ENCODE measurements around the gene SDK2.
"Not testable (repeated sequence)": the region's sequence is repeated elsewhere in the genome, so short reads cannot be mapped to it uniquely, and the experiment has no call there.

SDK2 gene

DNA sequence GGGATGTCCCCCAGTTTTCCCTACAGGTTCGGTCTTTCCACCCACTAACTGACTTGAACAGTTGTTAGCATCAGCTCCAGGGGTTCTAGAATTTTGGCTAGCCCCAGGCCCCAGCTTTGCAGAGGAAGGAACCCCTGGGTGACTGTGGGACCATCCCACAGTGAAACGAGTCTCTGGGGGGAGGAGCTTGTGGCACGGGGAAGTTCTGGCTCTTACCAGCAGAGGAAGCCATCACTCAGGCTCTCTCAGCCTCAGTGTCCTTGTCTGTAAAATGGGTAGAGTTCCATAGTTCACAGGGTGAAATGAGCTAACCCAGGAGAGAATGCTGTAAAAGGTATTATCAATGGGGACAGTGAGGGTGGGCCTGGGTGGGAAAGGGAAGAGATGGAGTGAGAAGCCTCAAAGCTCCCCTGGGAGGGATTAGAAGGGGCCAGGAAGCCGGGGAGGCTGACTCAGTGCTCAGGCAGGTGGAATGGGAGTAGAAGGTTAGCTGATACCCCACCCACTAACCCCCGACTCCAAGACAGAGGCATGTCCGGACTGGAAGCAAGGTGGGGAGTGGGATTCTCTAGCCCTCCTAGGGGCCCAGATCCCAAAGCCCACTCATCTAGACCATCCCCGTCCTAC is 301.6 kb downstream of the SDK2 start:
- Mint-ChIP-seq H3K27ac (no peak overlapping the region), H3K27me3 (no peaks in the 10 kb centered on the region), H3K4me1 (no peaks in the 10 kb centered on the region), H3K36me3 (no peaks in the 10 kb centered on the region), H3K9me3 (no peaks in the 10 kb centered on the region), H3K4me3 (no peak overlapping the region)

DNA sequence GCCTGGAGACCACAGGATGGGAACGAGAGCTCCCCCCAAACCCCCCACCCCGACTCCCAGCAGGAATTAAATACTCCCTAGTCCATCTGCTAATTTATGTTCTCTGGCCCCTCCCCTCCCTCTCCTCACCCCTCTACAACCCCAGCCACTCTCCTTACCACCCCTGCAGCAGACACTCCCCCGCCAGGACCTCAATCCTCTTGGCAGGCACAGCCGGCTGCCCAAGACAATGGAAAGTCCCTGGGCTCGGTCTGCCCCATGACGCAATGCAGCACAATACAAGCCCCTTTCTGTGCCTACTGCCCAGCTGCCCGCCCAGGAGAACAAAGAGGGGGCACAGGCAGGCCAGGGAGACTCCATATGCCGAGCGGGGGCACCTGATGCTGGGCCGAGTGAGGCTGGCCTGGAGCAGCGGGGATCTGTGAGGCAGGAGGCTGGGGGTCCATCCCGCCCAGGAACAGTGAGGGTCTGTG is 302.2 kb downstream of the SDK2 start:
- H3K36me3 Mint-ChIP-seq, result no peaks in the 10 kb centered on the region
- H3K9me3 Mint-ChIP-seq, result no peaks in the 10 kb centered on the region
- no peaks in the 10 kb centered on the region for H3K27me3 Mint-ChIP-seq
- no peaks in the 10 kb centered on the region for H3K4me1 Mint-ChIP-seq
- H3K4me3 Mint-ChIP-seq, result no peak overlapping the region
- no peak overlapping the region for H3K27ac Mint-ChIP-seq

GRCh38 chr17:73341350-73342049 is 302.7 kb downstream of the SDK2 start:
- Mint-ChIP-seq H3K36me3 (no peaks in the 10 kb centered on the region), H3K4me3 (no peak overlapping the region), H3K4me1 (no peaks in the 10 kb centered on the region), H3K27ac (no peak overlapping the region), H3K27me3 (no peaks in the 10 kb centered on the region), H3K9me3 (no peaks in the 10 kb centered on the region)

DNA sequence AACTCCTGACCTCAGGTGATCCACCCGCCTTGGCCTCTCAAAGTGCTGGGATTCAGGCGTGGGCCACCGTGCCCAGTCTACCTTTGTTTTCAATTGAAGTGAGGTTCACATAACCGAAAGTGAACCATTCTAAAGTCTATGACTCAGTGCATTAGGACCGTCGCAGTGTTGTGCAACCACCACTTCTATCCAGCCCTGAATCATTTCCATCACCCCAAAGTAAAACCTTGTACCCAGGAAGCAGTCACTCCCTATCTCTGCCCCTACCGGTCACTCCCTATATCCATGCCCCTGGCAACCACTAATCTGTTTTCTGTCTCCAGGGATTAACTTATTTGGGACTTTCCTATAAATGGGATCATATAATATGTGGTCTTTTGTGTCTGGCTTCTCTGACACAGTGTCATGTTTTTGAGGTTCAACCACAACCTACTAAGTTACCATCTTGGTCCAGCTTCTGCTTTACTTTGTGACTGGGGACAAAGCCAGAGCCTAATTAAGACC is 304.1 kb downstream of the SDK2 start:
- H3K27ac Mint-ChIP-seq, result no peak overlapping the region

DNA sequence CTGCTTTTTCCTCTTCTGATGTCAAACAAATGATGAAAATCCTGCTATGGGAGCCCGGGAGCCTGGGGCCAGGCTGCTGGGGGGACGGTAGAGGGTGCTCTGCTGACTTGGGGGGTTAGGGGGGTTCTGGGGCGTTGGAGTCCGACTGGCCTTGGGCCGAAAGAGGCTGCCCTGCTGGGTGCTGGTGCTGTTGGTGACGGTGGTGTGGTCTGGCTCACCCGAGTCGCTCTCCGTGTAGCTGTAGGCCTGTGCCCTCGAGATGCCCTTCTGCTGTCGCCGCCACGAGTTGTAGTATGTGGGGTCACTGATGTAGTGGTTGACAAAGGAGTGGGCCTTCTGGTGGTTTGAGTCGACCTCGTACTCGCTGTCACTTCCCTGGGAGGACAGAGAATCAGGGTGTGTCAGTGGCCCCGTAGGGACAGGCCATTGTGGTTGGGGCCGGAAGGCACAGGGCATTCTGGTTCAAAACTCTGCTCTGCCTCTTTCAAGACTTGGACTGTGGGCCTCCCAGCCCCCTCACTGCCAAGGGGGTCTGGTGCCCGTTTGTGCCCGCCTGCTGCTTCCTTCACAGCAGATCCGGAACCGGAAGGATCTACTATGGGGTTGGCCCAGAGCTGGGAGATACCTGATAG is 305.6 kb downstream of the SDK2 start:
- Mint-ChIP-seq H3K4me3 (no peak overlapping the region), H3K27me3 (no peaks in the 10 kb centered on the region), H3K36me3 (no peaks in the 10 kb centered on the region), H3K4me1 (no peaks in the 10 kb centered on the region), H3K27ac (no peak overlapping the region), H3K9me3 (no peaks in the 10 kb centered on the region)

More for the DNA sequence above, 304.1 kb downstream of the SDK2 start:
- Mint-ChIP-seq H3K9me3 (no peaks in the 10 kb centered on the region), H3K36me3 (no peaks in the 10 kb centered on the region), H3K4me1 (no peaks in the 10 kb centered on the region), H3K4me3 (no peak overlapping the region), H3K27me3 (no peaks in the 10 kb centered on the region)

DNA sequence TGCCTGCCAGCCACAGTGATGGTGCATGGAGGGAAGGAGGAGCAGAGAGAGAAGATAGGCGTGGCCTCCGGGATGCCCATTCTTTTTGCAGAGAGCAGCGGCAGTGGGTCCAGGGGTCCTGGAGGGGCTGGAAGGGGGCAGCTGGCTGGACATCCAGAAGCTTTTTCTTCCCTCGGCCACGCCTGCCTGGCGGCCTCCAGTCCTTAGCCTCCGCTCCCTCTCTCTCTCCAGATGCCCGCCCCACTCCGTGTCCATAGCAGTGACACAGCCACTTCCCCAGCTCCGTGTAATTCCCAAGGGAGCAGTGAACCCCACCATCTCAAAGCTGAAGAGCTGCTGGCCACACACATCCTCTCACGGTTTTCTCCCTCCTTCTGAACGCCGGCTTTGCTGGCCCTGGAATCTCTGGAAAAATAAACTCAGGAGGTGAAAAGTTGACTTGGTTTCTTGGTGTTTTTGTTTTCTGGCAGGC is 306.2 kb downstream of the SDK2 start:
- Mint-ChIP-seq H3K9me3 (no peaks in the 10 kb centered on the region), H3K27me3 (no peaks in the 10 kb centered on the region), H3K4me1 (no peaks in the 10 kb centered on the region), H3K27ac (no peak overlapping the region), H3K36me3 (no peaks in the 10 kb centered on the region), H3K4me3 (no peak overlapping the region)

- H3K27me3 Mint-ChIP-seq, result no peaks in the 10 kb centered on the region
- no peaks in the 10 kb centered on the region for H3K9me3 Mint-ChIP-seq
- no peaks in the 10 kb centered on the region for H3K36me3 Mint-ChIP-seq
- H3K4me1 Mint-ChIP-seq, result no peaks in the 10 kb centered on the region
- H3K27ac Mint-ChIP-seq, result no peak overlapping the region
- H3K4me3 Mint-ChIP-seq, result no peak overlapping the region
Observed at GRCh38 chr17:73337330-73337710, 306.9 kb downstream of the SDK2 start.

DNA sequence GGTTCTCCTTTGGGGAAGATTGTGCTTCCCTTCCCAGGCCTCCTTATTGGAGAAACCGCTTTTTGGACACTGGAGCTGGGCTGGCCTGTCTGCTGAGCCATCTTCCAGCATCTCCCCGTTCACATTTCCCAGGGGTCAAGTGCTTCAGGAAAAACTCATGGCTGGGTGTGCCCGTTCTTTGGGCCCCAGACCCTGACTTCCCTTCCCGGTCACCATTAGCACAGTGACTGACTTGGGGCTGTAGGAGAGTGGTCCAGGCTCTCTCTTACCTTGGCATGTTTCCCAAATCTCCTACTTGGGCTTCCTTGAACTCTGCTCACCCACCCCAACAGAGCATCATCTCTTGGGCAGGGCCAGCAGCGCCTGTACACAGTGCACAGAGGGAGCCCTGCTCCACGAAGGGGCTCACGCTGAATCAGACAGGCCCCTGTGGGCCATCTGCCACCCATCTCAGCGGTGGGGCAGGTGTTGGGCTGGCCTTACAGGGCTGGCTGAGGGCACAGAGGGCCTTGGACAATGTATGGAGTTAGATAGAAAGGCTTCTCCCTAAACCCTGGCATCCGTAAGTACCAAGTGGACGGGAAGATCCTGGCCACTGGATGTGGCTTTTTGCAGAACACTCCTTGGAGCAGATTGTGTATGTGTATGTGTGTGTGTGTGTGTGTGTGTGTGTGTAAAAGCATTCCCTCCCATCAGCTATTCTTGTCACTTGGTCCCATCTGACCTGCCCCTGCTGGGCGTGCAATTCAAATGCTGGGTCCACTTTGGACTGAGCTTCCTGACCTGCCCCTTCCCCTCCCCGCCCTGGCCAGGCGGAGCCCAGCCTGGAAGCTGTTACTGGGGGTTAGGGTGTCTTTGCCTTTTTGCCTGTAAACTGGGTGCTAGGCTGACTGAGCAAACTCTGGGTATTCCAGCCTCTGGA is 307.6 kb downstream of the SDK2 start:
- Mint-ChIP-seq H3K4me3 (no peak overlapping the region), H3K4me1 (no peaks in the 10 kb centered on the region), H3K9me3 (no peaks in the 10 kb centered on the region), H3K36me3 (no peaks in the 10 kb centered on the region), H3K27ac (no peak overlapping the region), H3K27me3 (no peaks in the 10 kb centered on the region)

- Mint-ChIP-seq H3K27ac (no peak overlapping the region), H3K9me3 (no peaks in the 10 kb centered on the region), H3K27me3 (no peaks in the 10 kb centered on the region), H3K36me3 (no peaks in the 10 kb centered on the region), H3K4me1 (no peaks in the 10 kb centered on the region), H3K4me3 (no peak overlapping the region)
Observed at GRCh38 chr17:73335591-73336407, 308.4 kb downstream of the SDK2 start.

GRCh38 chr17:73334771-73335513 is 309.3 kb downstream of the SDK2 start:
- no peaks in the 10 kb centered on the region for H3K9me3 Mint-ChIP-seq
- no peaks in the 10 kb centered on the region for H3K4me1 Mint-ChIP-seq
- H3K27ac Mint-ChIP-seq, result no peak overlapping the region
- H3K27me3 Mint-ChIP-seq, result no peaks in the 10 kb centered on the region
- no peaks in the 10 kb centered on the region for H3K36me3 Mint-ChIP-seq
- no peak overlapping the region for H3K4me3 Mint-ChIP-seq

DNA sequence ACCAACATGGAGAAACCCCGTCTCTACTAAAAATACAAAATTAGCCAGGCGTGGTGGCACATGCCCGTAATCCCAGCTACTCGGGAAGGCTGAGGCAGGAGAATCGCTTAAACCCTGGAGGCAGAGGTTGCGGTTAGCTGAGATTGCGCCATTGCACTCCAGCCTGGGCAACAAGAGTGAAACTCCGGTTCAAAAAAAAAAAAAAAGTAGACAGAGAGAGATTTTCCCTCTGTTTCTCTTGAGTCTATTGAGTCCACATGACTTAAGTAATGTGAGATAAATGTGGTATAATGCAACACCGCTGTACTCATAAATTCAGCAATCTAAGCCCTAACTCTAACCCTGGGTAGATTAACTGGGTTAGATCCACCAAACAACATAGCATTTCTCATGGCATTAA is 310.8 kb downstream of the SDK2 start:
- H3K4me1 Mint-ChIP-seq, H3K27ac Mint-ChIP-seq, H3K27me3 Mint-ChIP-seq, H3K9me3 Mint-ChIP-seq, H3K4me3 Mint-ChIP-seq, H3K36me3 Mint-ChIP-seq: not testable (repeated sequence)

DNA sequence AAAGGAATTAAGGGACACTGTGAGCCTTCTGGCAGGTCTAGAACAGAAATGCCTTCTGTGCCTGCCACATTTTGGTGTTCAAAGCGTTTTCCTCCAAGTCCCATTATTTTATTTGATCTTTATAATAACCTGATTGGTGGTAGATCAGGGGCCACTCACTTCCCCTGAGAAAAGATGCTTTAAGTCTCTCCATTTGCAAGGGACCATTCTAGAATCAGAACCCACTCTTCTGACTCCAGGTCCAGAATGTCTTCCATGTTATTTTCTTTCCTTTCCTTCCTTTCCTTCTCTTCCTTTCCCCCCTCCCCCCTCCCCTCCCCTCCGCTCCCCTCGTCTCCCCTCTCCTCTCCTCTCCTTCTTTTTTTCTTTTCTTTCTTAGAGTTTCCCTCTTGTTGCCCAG is 313.2 kb downstream of the SDK2 start:
- Mint-ChIP-seq H3K36me3 (no peaks in the 10 kb centered on the region), H3K27ac (no peak overlapping the region), H3K9me3 (no peaks in the 10 kb centered on the region)

DNA sequence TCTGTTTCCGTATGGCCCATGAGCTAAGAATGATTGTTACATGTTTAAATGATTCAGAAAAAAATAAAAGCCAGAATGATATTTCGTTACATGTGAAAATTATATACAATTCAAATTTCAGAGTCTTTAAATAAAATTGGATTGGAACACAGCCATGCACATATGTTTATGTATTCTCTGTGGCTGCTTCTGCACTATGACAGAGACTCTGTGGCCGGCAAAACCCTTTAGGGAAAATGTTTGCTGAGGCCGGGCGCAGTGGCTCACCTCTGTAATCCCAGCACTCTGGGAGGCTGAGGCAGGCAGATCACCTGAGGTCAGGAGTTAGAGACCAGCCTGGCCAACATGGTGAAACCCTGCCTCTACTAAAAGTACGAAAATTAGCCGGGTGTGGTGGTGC is 316.6 kb downstream of the SDK2 start:
- no peaks in the 10 kb centered on the region for H3K27me3 Mint-ChIP-seq
- no peaks in the 10 kb centered on the region for H3K36me3 Mint-ChIP-seq
- H3K27ac Mint-ChIP-seq, result no peak overlapping the region
- no peaks in the 10 kb centered on the region for H3K4me1 Mint-ChIP-seq
- no peaks in the 10 kb centered on the region for H3K9me3 Mint-ChIP-seq
- H3K4me3 Mint-ChIP-seq, result no peak overlapping the region

More for the DNA sequence above, 313.2 kb downstream of the SDK2 start:
- no peaks in the 10 kb centered on the region for H3K4me1 Mint-ChIP-seq
- H3K27me3 Mint-ChIP-seq, result no peaks in the 10 kb centered on the region
- H3K4me3 Mint-ChIP-seq, result no peak overlapping the region

DNA sequence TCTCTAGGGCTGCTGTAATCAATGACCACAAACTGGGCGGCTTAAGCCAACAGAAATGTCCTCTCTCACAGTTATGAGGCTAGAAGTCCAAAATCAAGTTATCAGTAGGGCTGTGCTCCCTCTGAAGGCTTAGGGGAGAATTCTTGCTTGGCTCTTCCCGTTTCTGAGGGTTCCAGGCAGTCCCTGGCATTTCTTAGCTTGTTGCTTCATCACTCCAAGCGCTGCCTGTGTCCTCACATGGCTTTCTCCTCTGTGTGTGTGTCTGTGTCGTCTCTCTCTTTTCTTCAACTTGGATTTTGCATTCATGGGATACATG is 318.8 kb downstream of the SDK2 start:
- Mint-ChIP-seq H3K9me3 (no peaks in the 10 kb centered on the region), H3K4me3 (no peak overlapping the region), H3K27ac (no peak overlapping the region), H3K4me1 (no peaks in the 10 kb centered on the region), H3K36me3 (no peaks in the 10 kb centered on the region), H3K27me3 (no peaks in the 10 kb centered on the region)

All from activated naive CD4-positive, alpha-beta T cell treated with anti-CD3 and anti-CD28 coated beads, Interleukin-2, amount 50 U/mL, for 24 hours (primary cell).